Central memory CD4-positive, alpha-beta T cell (primary cell): ENCODE results near the gene TMEM132D.
"Not testable (repeated sequence)": the region's sequence is repeated elsewhere in the genome, so short reads cannot be mapped to it uniquely, and the experiment has no call there.

Experiments
- DNase-seq: peaks from one replicate; pipeline ENCODE4 v3.0.0; 2022

TMEM132D gene

GRCh38 chr12:129082441-129082840 lies 821.4 kb downstream of the TMEM132D start:
- no peak for DNase-seq

- no peak for DNase-seq
Observed at GRCh38 chr12:129081755-129082250, 822.0 kb downstream of the TMEM132D start.

- no peak for DNase-seq
Observed at GRCh38 chr12:129080821-129081220, 823.0 kb downstream of the TMEM132D start.

DNA sequence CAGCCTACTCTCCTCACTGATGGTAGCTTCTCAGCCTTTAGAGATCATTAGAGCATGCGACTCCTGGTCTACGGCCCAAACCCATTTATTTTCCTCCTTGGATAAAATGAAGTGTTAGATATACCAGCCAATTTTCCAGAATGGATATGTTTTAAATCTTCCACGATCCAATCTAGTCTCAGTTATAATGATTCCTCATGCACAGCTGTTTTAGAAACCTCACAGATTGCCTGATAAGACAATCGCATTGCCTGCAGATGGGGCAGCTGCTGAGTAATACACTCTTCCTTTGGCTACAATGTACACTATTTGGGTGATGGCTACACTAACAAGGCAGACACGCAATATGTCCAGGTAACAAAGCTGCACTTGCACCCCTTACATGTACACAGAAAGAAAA lies 823.4 kb downstream of the TMEM132D start:
- DNase-seq: no peak

GRCh38 chr12:129079719-129080118 lies 824.1 kb downstream of the TMEM132D start:
- DNase-seq: no peak

GRCh38 chr12:129076441-129077320 lies 827.1 kb downstream of the TMEM132D start:
- DNase-seq: no peak

- DNase-seq: no peak
Observed at GRCh38 chr12:129075460-129076208, 828.2 kb downstream of the TMEM132D start.

DNA sequence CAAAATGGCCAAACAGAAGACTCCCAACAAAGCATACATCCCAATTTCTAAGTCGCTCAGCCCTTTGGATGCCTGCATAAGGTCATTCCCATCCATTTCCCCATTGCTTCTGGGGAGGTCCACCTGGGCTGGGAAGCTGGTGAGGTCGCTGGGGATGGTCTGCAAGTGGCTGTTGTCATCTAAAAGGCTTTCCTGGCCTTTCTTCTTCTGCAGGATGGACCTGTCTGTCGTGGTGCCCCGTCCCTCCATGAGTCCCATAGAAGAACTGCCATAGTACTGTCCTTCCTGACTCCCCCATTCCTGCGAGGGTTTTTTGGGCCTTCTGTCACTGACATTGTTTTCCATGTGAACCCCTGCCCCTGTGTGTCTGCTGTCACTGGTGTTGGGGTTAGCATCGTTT lies 829.4 kb downstream of the TMEM132D start:
- DNase-seq: no peak

- DNase-seq: no peak
Observed at GRCh38 chr12:129073157-129073915, 830.5 kb downstream of the TMEM132D start.

- DNase-seq: no peak
Observed at GRCh38 chr12:129071362-129071761, 832.5 kb downstream of the TMEM132D start.

DNA sequence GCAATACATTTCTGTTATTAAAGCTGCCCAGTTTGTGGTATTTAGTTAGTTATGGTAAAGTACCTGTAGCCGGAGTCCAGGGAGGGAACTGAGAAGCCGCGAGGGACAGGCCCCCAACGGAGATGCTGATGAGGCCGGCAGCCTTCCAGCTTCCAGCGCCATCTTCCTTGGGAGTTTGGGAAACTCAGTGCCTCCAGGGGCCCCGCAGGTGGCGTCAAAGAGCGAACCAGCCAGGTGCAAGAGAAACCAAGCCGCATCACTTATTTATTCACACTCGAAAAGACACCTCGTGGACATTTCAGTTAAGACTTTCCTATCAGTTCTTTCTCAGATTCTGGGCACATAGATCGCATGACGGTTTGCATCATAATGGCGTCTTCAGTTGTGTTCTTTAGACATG lies 833.9 kb downstream of the TMEM132D start:
- DNase-seq: no peak

DNA sequence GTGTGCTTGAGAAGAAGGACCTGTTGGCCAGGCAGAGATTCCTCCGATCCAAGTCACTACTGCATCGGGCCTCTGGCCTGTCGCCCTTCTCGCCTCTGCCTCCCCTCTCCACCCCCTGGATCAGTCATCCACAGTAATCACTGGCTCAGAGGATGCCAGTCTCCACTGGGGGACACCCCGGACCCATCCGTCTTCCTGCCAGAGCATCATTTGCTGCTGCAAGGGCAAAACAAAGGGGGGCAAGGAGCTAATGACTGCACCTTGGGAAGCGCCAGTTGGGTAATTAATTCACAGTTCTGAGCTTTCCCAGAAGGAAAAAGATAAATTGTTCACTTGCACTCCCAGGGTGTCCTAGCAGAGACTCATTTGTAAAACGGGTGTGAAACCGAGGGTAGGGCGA lies 835.1 kb downstream of the TMEM132D start:
- no peak for DNase-seq

- DNase-seq: no peak
Observed at GRCh38 chr12:129067491-129067890, 836.3 kb downstream of the TMEM132D start.

- no peak for DNase-seq
Observed at GRCh38 chr12:129064209-129064855, 839.5 kb downstream of the TMEM132D start.

- no peak for DNase-seq
Observed at GRCh38 chr12:129063600-129063999, 840.2 kb downstream of the TMEM132D start.

GRCh38 chr12:129053232-129053631 lies 850.6 kb downstream of the TMEM132D start:
- DNase-seq: no peak

DNA sequence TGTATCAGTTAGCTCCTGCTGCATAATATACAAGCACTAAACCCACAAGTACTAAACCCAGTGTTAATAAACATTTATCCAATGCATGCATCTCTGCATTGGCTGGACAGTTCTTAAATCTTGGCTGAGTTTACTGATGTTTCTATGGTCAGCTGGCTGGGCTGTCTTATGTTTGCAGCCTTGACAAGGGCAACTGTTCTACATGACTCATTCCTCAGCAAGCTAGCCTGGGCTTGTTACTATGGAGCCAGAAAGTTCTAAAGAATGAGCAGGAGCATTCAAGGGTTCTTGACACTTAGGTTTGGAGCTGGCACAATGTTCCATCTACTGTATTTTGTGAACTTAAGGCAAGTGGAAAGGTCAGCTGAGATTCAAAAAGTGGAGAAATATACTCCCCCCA lies 851.5 kb downstream of the TMEM132D start:
- no peak for DNase-seq

DNA sequence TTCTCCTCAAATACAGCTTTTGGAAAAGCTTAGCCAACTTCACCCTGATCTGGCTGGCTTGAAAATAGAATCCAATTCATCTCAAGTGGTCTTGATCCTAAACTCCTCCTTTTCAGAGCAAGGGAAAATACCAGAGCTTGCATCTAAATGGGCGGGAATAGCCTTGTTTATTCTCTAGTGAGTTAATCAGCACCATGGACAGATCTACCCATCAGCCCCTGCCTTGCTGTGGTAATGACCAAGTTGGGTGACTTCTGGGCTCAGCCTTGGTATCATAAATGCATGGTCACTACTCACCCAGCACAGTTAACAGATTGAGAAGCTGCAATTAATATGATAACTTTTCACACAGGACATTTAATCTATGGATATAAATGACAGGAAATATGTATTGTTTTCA lies 853.9 kb downstream of the TMEM132D start:
- DNase-seq: no peak

DNA sequence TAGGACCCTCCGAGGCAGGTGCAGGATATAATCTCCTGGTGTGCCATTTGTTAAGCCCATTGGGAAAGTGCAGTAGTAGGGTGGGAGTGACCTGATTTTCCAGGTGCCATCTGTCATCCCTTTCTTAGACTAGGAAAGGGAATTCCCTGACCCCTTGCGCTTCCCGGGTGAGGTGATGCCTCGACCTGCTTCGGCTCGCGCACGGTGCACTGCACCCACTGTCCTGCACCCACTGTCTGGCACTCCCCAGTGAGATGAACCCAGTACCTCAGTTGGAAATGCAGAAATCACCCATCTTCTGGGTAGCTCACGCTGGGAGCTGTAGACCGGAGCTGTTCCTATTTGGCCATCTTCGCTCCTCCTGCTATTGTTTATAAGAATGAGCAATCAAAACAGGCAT lies 860.5 kb downstream of the TMEM132D start:
- DNase-seq: not testable (repeated sequence)

DNA sequence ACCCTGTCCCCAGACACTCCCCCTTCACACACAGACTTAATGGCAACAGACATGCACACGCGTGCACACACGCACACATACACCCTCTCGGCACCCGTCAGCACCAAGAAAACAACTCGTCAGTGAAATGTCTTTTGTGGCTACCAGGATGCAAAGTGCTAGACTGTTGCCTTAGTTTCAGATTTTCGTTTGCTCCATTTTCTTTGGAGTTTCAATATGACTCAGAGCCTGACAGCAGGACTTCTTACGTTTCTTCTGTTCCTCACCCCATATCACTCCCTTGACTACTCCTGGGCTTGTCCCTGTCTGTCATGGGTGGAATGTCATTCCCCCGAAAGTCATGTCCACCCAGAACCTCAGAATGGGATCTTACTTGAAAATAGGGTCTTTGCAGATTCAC lies 867.7 kb downstream of the TMEM132D start:
- no peak for DNase-seq

DNA sequence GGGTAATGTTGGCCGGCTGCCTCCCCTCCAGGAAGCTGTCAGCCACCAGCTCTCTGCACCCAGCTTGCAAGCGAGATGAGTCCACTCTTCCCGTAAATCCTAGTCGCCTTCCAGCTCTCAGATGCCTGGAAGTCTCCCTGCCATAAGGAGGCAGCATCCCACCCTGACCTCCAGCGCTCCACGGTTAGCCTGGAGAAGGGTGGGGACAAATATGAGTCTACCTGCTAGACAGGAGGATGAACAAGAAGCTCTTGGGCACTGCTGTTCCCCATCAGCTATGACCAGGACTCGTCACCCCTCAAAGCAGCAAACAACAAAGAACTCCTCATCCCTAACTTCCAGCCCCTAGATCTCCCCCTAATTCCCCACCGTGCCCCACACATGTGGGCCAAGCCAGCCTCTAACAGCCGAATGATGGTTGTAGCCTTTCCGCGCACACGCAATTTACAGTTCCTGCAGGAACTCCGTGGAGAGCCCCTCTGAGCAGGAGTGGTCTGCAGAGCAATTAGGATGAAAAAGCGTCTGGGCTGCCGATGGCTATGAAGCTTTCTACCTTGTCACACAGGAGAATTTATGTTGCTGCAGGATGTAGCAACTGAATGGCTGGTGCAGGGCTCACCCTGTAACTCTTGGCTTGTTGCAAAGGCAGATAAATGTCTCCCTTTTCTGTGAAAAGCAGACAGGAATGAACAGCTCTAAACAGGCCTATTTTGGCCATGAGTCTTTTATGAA lies 869.1 kb downstream of the TMEM132D start:
- DNase-seq: no peak

GRCh38 chr12:129028844-129029243 lies 875.0 kb downstream of the TMEM132D start:
- no peak for DNase-seq
